ENCODE data around the gene LY9.

- TF ChIP-seq CTCF (conservative IDR thresholded peaks at IDR 0.05; ENCODE audit: low read depth in 2 of 2) = no peak
- no peak for TF ChIP-seq POLR2AphosphoS5 (IDR thresholded peaks at IDR 0.05; ENCODE audit: low read depth)
- TF ChIP-seq EZH2phosphoT487 (IDR thresholded peaks at IDR 0.05; ENCODE audit: unreplicated experiment) = no peak
- TF ChIP-seq STAT1 (IDR thresholded peaks at IDR 0.05; ENCODE audit: unreplicated experiment) = no peak
- TF ChIP-seq ETS1 (IDR thresholded peaks at IDR 0.05) = no peak
- TF ChIP-seq EZH2 (IDR thresholded peaks at IDR 0.05; ENCODE audit: low read depth, unreplicated experiment) = no peak
- TF ChIP-seq REST (IDR thresholded peaks at IDR 0.05; ENCODE audit: unreplicated experiment) = no peak
- no peak for TF ChIP-seq JUNB (IDR thresholded peaks at IDR 0.05; ENCODE audit: unreplicated experiment)
- no peak for TF ChIP-seq ZNF331 (CRISPR knock-in tag; IDR thresholded peaks at IDR 0.05; ENCODE audit: low read depth)
- no peak for TF ChIP-seq CREB1 (CRISPR knock-in tag; IDR thresholded peaks at IDR 0.05; ENCODE audit: low read depth)
- no peak for TF ChIP-seq ZNF462 (CRISPR knock-in tag; IDR thresholded peaks at IDR 0.05)
- TF ChIP-seq ZNF114 (CRISPR knock-in tag; IDR thresholded peaks at IDR 0.05) = no peak
Measured at GRCh38 chr1:160763993-160764392, 32.0 kb upstream of the LY9 start.

Data from GM23338 (cell line).